RPMI8226 (cell line): ENCODE results near the gene EXOC6.
A peak's percentile ranks its signal among the peaks of the same experiment; 100 is the strongest.

Experiments
- DNase-seq: peaks from one replicate; pipeline ENCODE4 v3.0.0-alpha.2; 2015

The EXOC6 gene

DNA sequence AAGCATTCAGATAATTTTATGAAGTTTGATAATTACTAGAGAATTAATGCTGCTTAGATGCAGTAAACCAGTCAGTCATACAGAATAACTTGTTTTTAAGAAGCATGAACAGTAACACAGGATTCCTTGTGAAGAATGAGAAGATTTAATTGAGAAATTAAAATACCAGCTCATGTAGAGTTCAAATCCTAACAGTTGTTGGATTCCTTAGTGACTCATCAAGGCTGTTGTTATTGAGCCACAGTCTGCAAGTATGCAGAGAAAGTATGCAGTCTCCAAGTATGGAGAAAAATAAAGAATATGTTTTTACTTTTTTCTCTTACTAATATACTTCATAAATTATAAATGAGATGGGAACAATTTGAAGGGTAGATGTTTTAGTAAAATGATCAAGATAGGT is 182.1 kb downstream of the EXOC6 start:
- no peak for DNase-seq

DNA sequence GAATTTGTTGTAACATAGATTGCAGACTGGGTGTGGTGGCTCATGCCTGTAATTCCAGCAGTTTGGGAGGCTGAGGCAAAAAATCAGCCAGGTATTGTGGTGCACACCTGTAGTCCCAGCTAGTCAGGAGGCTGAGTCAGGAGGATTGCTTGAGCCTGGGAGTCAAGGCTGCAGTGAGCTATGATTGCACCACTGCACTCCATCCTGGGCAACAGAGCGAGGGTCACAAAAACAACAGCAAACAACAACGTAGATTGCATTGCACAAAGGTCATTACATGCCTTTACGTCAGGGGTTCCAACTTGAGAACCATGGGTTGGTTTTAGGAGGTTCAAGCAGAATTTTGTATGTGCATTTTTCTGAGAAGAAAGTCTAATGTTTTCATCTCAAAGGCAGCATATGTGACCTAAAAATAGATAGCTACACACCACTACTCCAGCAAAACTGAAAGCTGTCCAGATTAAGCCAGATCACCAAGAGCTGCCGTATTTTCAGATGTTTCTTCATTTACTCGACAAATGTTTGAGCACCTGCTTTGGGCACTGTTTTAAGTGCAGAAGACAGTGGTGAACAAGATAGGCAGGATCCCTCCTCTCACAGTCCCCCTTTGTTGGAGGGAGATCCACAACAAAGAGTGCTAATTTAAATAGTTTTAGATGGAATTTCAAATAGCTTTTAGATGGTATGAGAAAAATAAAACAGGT is 183.9 kb downstream of the EXOC6 start:
- DNase-seq = peak; percentile 37

DNA sequence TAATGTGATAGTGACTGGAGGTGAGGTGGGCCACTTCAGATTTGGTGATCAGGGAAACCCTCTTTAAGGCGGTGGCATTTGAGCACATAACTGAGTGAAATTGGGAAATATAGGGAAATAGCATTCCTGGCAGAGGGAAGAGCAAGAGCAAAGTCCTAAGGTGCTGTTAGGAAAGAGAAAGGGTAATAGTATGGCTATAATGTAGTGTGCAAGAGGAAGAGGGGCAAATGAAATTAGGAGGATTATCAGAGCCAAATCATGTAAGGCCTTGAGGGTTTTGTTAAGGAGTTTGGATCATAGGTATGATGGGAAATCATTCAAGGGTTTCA is 184.5 kb downstream of the EXOC6 start:
- no peak for DNase-seq

DNA sequence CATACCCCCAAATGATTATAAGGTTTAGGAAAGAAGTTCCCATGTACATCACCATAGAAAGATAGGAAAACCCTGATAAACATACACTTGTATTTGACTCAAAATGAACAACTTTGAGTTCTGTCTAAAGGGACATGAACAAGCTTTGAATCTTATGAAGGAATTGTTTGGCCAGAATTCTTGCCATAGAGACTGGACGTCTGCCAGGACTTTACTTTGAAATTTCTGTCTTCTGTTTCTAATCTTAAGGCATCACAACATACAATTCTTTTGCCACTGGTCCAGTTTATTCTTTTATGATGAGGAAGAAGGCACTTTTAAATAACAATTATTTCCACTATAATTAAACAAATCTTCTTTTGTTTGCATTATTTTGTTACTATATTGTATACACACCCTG is 186.1 kb downstream of the EXOC6 start:
- DNase-seq = no peak

DNA sequence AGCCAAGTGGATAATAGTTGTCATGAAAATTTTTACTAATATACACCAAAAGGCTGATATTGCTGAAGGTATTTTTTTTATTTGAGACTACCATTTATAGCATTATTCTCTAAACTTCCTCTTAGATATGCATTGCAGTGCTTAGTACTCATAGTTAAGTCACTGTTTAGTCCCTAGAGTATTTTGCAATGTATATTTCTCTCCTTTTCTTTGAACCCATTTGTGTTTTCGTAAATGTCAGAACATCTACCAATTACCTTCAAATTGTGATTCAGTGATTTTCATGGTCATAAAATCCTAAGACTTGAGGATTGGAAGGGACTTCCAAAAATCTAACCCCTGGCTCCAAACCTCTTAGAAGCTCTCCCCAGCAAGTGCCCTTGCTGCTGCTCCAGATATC is 190.8 kb downstream of the EXOC6 start:
- DNase-seq = no peak

DNA sequence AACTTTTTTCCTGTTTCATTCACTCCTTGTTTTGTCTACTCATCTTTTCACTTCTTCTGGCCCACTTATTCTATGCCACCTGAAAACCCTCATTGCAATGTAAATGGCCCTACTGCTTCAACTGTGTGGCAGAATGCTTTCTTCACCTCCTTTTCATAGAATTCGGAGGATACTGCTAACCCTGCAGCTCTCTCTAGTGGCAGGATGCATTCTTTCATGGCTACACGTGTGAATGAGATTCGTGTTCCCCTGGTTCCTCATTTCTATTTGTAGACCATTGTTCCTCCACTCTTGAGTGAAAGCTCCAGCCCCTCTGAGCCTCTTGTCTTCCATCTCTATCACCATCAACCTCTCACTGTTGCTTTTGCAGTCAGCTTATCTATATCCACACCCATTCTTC is 191.4 kb downstream of the EXOC6 start:
- peak; percentile 57 for DNase-seq

DNA sequence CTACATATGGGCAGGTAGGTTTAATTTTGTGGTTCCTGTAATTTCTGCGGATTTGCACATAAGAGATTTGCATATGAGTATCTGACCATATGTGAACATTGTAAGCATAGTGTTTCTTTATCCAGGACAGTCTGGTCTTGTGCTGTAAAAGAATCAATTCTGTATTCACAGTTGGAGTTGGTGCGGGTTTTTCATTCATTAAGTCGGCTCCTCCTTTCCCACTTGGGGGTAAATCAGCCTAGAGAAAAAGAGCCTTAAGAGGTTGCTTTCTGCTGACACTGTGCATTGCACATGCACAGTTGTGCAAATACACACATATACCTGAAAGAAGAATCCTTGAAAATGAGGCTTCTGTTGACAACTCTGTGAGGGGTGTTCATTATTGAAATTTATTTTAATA is 206.2 kb downstream of the EXOC6 start:
- DNase-seq = no peak

DNA sequence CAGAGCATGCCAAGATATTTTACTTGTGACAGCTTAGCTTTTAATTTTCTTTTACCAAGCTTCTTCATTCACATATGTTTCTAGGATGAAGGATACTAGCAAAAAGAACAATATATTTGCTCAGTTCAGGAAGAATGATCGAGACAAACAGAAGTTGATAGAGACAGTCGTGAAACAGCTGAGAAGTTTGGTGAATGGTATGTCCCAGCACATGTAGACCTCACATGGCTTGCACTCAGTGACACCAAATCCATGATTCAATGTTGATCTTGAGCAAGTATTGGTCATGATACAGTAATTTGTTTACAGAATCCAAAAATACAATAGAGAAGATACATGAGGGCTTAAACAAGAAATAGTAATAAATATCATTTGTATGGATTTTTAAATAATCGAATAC is 209.8 kb downstream of the EXOC6 start:
- DNase-seq = no peak

DNA sequence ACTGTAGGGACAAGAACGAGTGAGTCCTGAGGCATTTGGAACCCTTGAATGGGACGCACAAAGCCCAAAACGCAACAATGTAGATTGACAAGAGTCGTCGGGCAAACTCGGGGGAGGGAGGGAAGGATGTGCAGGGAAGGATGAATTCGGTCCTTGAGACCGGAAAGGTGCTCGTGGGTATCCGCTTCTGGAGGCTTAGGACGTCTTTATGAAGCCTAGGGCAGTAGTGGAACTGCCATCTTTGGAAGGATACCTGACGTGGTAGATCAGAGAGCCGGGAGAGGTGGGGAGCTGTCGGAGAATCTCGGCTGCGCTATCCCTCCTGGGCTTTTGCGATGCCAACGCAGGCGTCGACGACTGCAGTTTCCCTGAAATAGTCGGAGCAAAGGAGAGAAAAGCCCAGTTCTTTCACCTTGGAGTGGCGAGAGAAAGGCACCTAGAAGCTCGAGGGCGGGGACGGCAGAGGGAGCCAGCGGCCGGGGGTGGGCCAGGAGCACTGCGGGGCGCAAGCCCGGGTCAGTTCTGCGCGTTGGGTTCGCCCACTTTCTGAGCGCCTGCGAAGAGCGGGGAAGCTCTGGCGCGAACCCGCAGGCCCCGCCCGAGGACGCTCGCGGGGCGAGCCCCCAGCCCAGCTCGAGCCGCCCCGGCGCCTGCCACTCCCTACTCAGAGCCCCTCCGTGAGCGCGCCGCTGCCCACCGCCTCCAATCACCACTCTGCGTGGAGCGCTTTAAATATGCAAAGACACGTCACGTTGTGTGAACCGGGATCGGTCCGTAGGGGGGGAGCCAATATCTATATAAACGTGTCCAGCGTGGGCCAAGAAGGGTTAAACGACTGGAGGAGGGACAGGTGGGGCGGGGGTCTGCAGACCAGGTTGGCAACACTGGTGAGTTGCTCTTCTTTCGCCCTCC is 211.9 kb downstream of the EXOC6 start, which contains the start of gene CYP26C1:
CYP26C1 (plus strand) TSS at position 824 of the 912 bp plus-strand sequence. CDS start 466 bp downstream, outside the sequence.
- no peak for DNase-seq

DNA sequence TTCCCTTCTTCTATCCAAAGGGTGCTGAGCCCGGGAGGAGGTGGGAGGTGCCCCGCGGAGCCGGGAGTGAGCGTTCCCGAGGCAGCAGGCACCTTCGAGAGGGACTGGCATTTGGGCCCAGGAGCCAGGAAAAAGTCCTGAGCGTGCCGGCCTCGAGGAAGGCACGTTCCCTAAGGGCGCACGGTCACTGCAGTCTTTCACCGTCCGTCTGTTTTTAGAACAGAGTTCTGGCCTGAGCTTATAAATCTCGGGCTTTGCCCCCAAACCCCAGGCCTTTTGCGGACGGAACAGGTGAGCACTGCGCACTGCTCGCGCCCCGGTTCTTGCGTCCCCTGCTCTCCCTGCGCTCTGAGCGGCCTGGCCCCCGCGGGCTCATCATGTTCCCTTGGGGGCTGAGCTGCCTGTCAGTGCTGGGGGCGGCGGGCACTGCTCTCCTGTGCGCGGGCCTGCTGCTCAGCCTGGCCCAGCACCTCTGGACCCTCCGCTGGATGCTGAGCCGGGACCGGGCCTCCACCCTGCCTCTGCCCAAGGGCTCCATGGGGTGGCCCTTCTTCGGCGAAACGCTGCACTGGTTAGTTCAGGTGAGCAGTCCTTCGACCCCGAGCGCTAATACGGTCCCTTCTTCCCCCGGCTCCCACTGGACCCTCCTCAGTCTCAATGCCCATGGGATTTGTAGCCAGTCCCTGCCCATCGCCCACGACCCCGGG is 212.7 kb downstream of the EXOC6 start:
- DNase-seq = no peak

DNA sequence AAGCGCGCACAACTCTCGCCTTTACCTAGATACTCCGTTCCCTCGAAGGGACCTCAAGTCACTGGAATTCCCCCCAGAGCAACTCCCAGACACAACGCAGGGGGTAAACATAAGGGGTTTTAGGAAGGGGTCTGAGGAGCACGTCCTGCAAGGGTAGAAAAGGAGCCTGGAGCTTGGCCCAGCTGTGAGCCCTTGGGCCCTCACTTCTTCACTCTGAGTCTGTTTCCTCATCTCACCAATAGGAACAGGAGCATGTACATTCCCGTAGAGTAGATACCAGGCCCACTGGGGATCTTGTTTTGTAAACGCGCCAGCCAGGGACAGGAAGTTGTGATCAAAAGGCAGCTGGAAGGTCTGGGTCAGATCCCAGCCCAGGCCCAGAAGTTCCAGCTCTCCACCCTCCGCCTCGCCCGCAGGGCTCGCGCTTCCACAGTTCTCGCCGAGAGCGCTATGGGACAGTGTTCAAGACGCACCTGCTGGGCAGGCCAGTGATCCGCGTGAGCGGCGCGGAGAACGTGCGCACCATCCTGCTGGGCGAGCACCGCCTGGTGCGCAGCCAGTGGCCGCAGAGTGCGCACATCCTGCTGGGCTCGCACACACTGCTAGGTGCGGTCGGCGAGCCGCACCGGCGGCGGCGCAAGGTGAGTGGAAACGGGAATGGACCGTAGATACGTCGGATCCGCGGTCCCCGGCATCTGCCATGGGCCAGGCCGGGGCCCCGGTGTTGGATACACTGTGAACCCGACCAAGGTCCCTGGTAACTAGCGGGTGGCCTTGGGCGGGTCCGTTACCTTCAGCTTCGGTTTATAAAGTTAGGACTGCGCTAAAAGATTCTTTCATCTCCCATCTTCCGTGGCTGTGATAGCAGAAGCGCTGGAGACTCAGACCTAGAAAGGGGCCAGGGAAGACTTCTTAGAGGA is 213.5 kb downstream of the EXOC6 start:
- DNase-seq = no peak

DNA sequence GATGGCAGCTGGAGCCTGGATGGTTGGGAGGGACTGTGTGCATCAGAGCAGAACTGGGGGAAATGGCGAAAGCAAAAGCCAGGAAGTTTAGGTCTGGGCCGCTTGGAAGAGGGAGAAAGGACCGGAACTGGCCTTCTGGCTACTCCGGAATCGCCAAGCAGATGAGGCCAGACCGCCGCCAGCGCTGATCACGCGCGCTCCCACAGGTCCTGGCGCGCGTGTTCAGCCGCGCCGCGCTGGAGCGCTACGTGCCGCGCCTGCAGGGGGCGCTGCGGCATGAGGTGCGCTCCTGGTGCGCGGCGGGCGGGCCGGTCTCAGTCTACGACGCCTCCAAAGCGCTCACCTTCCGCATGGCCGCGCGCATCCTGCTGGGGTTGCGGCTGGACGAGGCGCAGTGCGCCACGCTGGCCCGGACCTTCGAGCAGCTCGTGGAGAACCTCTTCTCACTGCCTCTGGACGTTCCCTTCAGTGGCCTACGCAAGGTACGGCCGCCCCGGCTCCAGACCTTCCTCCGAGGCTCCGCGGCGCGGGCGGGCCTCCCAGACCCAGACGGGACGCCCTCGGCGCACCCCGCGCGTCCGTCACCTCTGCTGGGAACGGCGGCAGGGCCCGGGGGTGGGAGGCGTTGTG is 214.3 kb downstream of the EXOC6 start:
- peak; percentile 79 for DNase-seq

DNA sequence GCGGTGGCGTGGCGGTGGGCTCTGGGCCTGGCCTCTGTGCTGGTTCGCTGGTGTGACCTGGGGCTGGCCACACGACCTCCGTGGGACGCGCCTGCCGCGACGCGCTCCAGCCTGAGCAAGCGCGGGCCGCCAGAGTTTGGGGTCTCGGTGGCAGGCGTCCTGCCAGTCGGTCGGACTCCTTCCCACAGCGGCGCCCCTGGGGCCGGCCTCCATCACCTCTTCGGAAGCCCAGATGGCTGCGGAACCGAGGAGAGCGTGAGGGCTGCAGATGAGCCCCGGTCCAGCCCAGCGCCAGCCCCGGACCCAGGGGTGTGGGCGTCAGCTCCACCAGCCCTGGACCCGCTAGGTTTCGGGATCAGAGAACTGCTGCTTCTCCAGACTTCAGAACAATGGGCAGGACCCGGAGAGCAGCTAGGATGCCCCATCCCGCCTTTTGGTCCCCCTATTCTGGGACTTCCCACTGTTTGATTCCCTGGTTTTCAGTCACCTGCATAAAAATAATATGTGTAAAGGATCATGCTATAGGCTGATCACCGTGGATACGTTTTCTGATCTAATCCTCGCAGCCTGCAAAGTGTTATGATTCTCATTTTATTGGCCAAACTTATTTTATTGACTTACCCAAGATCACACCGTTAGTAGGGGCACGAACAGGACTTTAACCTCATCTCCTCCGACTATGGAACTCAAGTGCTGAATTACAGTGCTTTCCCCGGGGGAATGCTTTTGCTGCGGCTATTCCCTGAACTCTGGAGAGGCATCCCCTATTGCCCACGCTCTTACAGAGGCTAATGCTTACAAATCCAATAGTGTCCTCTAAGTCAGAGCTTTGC is 215.0 kb downstream of the EXOC6 start:
- no peak for DNase-seq

DNA sequence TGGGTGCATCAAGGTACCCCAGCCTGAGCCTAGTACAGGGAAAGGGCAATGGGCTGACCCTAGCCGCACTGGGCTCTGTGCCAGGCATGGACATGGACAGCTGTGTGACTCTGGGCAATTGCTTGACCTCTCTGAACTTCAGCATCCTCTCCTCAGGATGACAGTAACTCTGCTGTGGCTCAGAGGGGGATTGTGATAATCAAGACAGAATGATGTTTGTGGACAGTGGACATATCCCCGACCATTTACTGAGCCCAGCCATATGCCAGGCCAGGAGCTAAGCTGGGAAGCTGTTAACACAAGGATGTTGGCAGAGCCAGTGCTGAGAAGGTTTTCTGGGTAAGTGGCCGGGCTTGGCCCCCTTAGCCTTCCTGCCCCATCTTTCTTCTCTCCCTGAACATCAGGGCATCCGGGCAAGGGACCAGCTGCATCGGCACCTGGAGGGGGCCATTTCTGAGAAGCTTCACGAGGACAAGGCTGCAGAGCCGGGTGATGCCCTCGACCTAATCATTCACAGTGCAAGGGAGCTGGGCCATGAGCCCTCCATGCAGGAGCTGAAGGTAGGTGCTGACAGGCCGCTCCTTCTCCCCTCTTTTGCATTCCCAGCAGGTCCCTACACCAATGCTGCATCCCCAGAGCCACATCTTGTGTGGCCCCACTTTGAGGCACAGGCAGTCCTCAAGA is 215.8 kb downstream of the EXOC6 start:
- DNase-seq = no peak

DNA sequence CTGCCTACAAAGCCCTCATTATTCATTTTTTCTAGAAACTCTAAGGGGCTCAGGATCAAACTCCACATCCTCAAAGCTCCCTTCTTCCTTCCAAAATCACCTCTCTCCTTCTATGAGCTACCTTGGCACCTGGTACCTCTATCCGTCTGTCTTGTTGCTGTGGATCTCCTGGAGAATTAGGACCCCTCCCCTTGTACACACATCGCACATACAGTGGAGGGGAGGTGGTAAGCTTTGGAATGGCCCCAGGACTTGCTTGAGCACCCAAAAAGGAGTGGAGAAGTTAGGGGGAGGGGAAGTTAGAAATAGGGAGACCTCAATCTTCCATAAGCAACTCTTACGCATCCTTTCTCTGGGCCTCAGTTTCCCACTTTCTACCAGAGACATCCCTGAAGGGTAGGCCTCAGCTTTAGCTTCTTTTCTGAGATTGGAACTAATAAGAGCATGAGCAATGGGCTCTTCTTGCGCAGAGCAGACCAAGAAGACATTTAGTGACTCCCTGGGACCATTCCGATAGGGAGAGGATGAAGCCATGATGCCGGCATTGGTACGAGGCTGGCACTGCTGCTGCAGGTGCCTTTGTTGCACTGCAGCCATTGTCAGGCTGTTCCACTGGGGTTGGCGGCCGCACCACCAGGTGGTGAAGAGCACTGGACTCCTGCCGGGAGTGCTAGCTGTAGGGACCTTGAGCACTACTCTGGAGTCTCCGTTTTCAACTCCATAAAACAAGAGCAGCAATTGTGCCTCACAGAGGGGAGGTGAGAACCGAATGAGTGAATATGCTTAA is 216.7 kb downstream of the EXOC6 start:
- no peak for DNase-seq

DNA sequence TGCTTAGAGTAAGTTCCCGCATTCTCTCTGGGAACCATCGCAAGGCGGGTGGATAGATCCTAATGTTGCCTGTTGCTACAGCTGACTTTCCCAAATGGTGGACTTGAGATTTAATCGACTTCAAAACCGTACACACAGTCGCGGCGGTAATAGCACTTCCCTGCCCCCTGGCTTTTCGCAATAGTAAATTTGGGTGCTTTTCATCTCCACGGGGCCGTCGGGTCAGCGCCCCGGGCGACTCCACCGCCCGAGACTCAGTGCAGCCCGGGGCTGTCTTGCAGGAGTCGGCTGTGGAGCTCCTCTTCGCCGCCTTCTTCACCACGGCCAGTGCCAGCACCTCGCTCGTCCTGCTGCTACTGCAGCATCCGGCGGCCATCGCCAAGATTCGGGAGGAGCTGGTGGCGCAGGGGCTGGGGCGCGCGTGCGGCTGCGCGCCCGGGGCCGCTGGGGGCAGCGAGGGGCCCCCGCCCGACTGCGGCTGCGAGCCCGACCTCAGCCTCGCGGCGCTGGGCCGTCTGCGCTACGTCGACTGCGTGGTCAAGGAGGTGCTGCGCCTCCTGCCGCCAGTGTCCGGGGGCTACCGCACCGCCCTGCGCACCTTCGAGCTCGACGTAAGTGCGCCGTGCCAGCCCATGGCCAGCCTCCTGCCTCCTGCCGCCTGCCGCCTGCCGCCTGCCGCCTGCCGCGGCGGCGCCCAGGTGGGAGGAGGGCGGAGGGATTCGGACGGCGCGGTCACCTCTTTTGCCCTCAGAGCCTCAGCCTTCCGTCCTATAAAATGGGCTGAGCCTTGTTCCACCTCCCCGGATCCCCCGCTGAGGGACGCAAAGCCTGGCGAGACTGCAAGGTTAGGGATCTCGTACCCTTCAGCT is 217.6 kb downstream of the EXOC6 start:
- DNase-seq = peak; percentile 44

DNA sequence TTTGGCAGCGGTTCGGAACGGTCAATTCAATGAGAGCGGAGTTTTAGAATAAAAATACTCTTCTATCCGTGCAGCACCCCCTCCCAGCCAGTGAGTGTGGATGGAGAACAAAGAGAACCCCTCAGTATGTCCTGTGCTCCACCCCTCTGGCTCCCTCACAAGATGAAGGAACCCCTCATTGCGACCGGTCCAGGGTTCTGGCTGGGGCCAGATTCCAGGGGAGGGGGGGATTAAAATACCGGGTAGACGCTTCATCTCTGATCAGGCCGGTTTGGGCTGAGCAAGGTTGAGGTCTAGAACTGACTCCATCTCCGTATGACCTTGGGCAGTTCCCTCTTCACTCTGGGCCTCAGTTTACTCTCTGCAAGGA is 218.2 kb downstream of the EXOC6 start:
- no peak for DNase-seq
